Measurements from ENCODE around the gene NARF.

NARF gene

DNA sequence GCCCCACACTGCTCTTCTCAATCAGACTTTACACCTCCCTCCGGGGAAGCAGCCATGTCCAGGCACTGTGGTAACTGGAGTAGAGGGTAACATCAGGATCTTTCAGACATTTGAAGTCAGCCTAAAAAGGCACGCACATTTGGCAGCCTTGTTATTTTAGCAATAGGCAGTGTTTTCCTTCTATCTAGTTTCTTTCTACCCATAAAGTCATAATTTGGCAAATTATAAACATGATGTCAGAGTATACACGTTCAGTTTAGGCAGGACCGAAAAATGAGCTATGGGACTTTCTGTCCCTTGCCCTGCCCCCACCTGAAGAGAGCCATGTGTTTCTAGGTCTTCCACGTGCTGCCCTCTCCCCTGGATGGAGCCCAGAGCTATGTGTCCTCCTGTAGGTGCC, 21.1 kb downstream of the NARF start:
- no peak for DNase-seq

- no peak for DNase-seq
Observed at GRCh38 chr17:82480318-82480717, 21.8 kb downstream of the NARF start.

DNA sequence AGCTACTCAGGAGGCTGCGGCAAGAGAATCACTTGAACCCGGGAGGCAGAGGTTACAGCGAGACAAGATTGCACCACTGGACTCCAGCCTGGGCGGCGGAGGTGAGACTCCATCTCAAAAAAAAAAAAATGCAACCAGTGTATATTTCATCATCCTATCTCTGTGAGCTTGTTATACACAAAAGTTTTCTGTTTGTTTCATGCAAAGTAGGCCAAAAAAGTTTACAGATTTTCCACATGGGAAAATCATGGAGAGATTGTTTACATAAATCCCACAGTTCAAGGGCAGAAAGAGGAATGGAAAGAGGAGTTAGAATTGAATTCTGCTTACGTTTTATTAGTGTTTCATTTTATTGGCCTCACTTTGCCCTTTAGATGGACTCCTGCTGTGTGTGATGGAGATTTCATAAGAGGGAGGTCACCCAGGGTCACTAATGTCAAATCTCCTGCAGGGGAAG, 24.7 kb downstream of the NARF start:
- DNase-seq: no peak

GRCh38 chr17:82483836-82484235, 25.3 kb downstream of the NARF start:
- DNase-seq: no peak

DNA sequence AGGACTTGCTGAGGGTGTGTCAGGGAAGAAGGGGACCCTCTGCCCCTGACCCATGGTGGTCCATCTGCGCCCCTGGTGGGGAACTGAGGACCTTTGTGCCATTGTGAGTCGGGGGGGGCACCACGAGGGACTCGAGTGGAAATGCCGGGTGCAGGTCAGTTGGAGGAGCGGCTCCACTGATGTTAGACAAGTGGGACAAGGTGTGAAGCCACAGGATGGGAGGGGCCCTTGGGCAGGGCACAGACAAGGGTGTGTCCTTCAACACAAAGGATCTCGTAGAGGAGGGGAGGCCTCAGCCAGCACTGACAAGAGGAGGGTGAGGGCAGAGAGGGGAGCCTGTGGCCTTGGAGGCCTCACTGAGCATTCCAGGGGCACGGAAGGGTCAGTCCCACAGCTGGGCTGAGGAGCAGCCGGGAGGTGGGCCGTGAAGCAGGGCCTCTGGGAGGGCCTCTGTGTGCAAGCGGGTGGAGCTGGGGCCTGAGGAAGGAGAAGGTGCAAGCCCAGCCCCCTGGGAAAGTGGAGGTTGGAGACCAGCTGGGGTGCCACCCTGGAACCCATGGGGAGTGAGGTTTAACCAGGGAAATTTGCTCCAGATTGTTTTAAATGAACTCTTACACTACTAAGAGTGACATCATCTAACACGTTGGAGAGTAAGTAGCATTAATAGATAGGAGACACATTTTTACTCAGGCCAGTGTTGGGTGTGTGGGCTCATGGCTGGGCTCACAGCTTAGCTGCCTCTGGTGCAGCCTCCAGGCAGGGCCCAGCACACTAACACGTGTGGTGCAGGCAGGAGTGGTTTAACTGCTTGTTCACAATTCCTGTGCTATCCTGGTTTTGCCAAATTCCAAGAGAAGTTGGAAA, 27.9 kb downstream of the NARF start:
- DNase-seq: no peak

- no peak for DNase-seq
Observed at GRCh38 chr17:82487910-82488309, 29.4 kb downstream of the NARF start.

GRCh38 chr17:82489117-82489516, 30.6 kb downstream of the NARF start:
- DNase-seq: no peak

DNA sequence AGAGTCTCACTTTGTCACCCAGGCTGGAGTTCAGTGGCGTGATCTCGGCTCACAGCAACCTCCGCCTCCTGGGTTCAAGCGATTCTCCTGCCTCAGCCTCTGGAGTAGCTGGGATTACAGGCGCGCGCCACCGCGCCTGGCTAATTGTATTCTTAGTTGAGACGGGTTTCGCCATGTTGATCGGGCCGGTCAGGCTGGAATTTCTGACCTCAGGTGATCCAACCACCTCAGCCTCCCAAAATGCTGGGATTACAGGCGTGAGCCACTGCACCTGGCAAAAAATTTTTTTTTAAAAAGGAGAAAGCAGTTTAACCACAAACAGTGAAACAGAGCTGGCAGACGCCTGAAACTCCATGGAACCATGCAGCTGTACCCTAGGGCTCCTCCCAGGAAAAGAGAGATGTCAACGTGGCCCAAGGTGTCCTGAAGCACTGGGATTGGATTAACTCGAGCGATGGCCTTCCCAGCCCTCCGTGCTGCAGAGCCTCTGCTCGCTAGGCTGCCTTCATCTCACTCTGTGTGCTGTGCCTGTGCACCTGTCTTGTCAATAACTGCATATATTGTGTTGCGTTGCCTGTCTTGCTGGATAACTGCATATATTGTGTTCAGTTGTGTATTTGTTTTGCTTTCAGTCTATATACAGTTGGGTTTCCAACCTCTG, 31.4 kb downstream of the NARF start:
- DNase-seq: no peak

GRCh38 chr17:82490512-82491195, 32.1 kb downstream of the NARF start:
- DNase-seq: peak; percentile 74

DNA sequence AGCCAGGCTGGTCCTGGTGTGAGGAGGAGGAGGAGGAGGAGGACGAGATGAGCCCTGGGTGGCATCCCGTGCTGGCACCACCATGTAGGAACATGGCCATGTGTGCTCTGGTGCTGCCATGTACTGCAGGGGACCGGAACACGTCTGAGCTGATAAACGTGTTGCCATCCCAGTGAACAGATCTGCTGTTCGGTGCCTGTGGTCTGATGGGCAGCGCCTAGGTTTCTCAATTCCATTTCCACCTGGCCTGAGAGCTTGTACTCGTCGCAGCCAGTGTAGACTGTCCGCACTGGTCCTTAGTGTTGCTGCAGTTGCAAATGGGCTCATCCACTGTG, 32.6 kb downstream of the NARF start:
- DNase-seq: no peak

DNA sequence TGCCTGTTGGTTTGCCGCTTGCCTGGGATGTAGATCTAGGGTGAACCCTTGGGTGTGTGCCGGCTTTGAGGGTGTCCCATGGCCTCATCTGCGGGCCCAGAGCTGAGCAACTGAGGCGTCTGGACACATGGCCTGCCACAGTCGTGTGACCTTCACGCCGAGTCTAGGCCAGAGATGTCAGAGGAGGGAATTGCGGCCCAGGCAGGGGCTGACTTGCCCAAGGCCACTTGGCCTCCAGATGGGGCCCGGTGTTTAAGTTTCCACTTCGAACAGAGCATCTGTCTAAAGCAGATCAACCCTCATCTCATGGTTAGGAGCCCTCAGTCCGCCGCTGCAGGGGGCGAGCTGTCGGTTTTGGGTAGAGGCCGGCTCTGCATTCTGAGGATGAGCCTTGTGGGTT, 33.0 kb downstream of the NARF start:
- DNase-seq: no peak

DNA sequence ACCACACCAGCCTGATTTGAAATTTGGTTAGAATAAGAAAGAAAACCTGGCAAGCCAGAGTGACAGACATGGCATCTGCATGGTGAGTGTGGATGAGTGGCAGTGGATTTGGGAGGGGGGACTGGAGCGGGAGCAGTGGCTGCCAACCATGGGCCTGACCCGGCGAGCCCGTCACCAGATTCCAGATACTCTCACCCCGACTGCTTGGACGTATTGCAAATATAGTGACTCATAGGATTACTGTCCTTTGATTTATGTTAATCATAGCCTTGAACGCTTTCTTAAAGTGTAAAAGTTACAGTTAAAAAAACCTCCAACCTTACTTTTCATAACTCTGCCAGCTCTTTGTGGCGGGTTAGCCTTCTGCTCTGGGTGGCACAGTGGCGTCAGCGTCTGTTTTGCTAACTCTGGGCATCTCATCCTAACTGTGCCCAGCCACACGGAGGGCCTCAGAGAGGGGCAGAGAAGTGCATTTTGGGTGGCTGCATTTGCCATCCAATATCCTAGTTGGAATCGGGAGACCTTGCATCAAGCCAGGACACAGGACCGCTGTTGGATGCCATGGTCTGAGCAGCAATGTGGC, 34.2 kb downstream of the NARF start:
- no peak for DNase-seq

- DNase-seq: no peak
Observed at GRCh38 chr17:82493226-82493781, 34.8 kb downstream of the NARF start.

GRCh38 chr17:82494236-82495055, 35.9 kb downstream of the NARF start:
- DNase-seq: peak; percentile 86

DNA sequence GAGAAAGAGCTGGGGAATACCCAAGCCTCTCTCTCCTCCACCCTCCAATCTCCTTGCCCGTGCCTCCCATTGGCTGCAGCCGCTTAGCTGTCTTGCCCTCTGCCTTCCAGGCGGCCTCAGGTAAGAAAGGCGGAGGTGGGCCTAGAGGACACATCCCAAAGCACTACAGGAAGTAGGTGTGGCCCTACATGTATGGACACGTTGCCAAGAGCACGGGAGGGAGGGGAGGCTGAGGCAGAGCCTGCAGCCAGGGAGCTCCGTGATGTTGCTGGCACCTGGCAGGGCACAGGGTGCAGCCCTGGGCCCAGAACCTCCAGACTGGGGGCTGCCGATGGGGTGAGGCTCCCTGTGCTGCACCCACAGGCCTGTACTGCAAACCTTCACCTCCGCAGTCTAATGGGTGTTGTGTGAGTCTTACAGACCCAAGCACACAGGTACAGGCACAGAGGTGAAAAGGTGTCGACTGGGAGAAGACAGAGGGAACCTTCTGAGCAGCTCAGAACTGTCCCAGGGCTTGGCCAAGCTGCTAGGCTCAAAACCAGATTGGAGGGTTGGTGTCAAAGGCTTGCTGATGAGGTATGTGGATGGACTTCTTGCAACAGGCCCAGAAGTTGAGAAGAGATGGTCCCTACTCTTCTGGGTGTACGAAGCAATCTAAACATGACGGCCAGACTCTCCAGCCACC, 37.4 kb downstream of the NARF start:
- DNase-seq: peak; percentile 96

DNA sequence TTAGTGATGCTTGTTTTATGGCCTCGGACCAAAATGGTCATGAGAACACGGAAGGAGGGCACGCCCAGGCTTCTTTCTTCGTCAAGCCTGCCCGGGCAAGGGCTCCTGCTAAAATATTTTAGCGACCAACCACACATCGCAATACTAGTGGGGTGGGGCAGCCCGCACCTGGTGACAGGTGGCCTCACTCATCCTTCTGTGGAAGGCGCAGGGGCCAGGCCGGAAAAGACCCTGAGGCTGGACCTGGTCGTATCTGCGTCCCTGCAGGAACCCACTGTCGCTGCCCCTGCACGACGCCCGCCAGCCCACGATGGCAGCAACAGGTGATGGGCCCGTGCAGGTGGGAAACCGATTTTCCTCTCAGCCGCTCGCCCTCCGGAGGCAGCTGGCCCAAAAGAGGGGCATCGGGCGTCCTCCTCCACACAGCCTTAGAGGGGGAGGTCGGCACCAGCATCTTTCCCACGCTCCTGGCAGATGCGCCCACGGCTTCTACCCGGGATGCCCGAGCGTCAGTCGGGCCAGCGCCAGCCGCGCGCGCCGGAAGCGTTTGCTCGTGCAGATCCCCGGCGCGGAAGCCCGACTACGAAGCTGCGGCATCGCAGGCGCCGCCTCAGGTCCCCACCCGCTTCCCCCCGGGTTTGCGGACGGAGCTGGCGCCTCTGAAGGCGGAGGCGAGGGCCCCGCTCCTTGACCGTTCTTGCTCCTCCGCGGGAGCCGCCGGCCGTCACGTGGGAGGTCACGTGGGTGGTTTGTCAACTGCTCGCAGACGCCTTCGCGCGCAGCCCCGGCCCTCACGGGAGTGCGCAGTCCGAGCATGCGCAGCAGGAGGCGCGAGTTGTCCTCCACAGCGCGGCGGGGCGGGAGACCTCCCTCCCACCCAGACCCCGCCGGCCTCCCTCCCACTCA, 38.2 kb downstream of the NARF start:
- peak; percentile 79 for DNase-seq

GRCh38 chr17:82497483-82498405, 39.2 kb downstream of the NARF start:
- peak; percentile 14 for DNase-seq

DNA sequence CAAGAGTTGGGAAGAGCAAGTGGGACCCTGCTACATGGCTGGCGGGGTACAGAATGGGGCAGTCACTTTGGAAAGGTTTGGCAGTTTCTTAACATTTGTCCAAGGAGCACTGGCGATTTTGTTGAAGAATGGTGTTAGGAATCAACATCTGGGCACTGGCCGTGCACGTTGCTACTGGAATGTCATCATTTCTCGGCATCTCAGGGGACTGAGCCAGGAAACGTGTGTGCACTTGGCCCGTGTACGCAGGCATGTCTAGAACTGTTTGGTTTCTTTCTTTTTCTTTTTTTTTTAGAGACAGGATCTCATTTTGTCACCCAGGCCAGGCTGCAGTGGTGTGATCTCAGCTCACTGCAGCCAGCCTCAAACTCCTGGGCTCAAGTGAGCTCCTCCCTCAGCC, 43.7 kb downstream of the NARF start:
- DNase-seq: no peak

- DNase-seq: no peak
Observed at GRCh38 chr17:82503094-82503727, 44.7 kb downstream of the NARF start.
